OCI-LY1 (cell line): ENCODE measurements around the gene CNTN2.

Experiments used
- H2AFZ ChIP-seq: fragments of 200-600 bp; sonication (generic), shearing (Covaris generic); 2 replicates; pipeline ENCODE4 v1.6.0; 2014; ENCODE audit warnings: antibody characterized with exemption, mild to moderate bottlenecking, low read length
- H3F3A ChIP-seq: fragments of 200-600 bp; sonication (generic), shearing (Covaris generic); 2 replicates; pipeline ENCODE4 v1.6.0; 2014; ENCODE audit warnings: mild to moderate bottlenecking, antibody characterized with exemption, low read length, moderate library complexity; ENCODE audit not compliant: insufficient read depth
- H3K27ac ChIP-seq: fragments of 200-600 bp; sonication (generic); 2 replicates; pipeline ENCODE4 v1.5.1; 2014; ENCODE audit warnings: low read length, mixed run types, mild to moderate bottlenecking, low read depth; ENCODE audit not compliant: poor library complexity, severe bottlenecking
- H3K27me3 ChIP-seq: fragments of 200-600 bp; sonication (generic); 2 replicates; pipeline ENCODE4 v1.6.0; 2014; ENCODE audit warnings: antibody characterized with exemption, mild to moderate bottlenecking, low read length, moderate library complexity; ENCODE audit not compliant: insufficient read depth
- H3K36me3 ChIP-seq: fragments of 200-600 bp; sonication (generic); 2 replicates; pipeline ENCODE4 v1.6.1; 2014; ENCODE audit warnings: mild to moderate bottlenecking, antibody characterized with exemption, low read length, moderate library complexity, mixed read lengths; ENCODE audit not compliant: insufficient read depth
- H3K4me1 ChIP-seq: fragments of 200-600 bp; sonication (generic); 2 replicates; pipeline ENCODE4 v1.5.1; 2014; ENCODE audit warnings: mild to moderate bottlenecking, low read length, moderate library complexity; ENCODE audit not compliant: insufficient read depth, severe bottlenecking
- H3K4me2 ChIP-seq: fragments of 200-600 bp; sonication (generic), shearing (Covaris generic); 2 replicates; pipeline ENCODE4 v1.6.1; 2014; ENCODE audit warnings: low read length
- H3K4me3 ChIP-seq: fragments of 200-600 bp; sonication (generic); 2 replicates; pipeline ENCODE4 v1.5.1; 2014; ENCODE audit warnings: low read length, low read depth, mild to moderate bottlenecking, mixed read lengths; ENCODE audit not compliant: poor library complexity, severe bottlenecking
- H3K79me2 ChIP-seq: fragments of 200-600 bp; shearing (Covaris generic); 2 replicates; pipeline ENCODE4 v1.6.1; 2016; ENCODE audit warnings: mixed run types, low read length, mixed read lengths; ENCODE audit not compliant: insufficient read depth
- H3K9ac ChIP-seq: fragments of 200-600 bp; sonication (generic), shearing (Covaris generic); 2 replicates; pipeline ENCODE4 v1.6.1; 2014; ENCODE audit warnings: mild to moderate bottlenecking, low read length, mixed read lengths
- H3K9me2 ChIP-seq: fragments of 200-600 bp; sonication (generic), shearing (Covaris generic); 2 replicates; pipeline ENCODE4 v1.6.1; 2014; ENCODE audit warnings: low read depth, mild to moderate bottlenecking, low read length, mixed read lengths
- H3K9me3 ChIP-seq: fragments of 200-600 bp; shearing (Covaris generic); 2 replicates; pipeline ENCODE4 v1.6.1; 2014; ENCODE audit warnings: low read length, mixed read lengths
- H4K20me1 ChIP-seq: fragments of 200-600 bp; sonication (generic), shearing (Covaris generic); 2 replicates; pipeline ENCODE4 v1.6.0; 2016; ENCODE audit warnings: mild to moderate bottlenecking, low read length; ENCODE audit not compliant: insufficient read depth
- CTCF ChIP-seq: fragments of 200-600 bp; sonication (generic), shearing (Covaris generic); IDR thresholded peaks from 2 replicates; pipeline ENCODE4 v1.5.1; 2017; ENCODE audit warnings: mild to moderate bottlenecking, antibody characterized with exemption, low read length, moderate library complexity, mixed read lengths
- EZH2 ChIP-seq: fragments of 200-600 bp; sonication (generic), shearing (Covaris generic); IDR thresholded peaks from 2 replicates; pipeline ENCODE4 v1.8.0; 2017; ENCODE audit warnings: borderline replicate concordance, mixed run types, mild to moderate bottlenecking, antibody characterized with exemption, low read length, moderate library complexity, mixed read lengths

Gene CNTN2

GRCh38 chr1:205077934-205078311 is 34.9 kb downstream of the CNTN2 start:
- Histone ChIP-seq H3K4me2 (no peak overlapping the region), H3K9ac (no peak overlapping the region), H3K9me3 (no peaks in the 10 kb centered on the region), H3K4me3 (no peak overlapping the region), H4K20me1 (no peaks in the 10 kb centered on the region), H2AFZ (no peak overlapping the region), H3K4me1 (no peaks in the 10 kb centered on the region), H3K27ac (no peak overlapping the region), H3F3A (no peaks in the 10 kb centered on the region), H3K9me2 (no peaks in the 10 kb centered on the region), H3K79me2 (no peaks in the 10 kb centered on the region), H3K36me3 (0 out of 2 replicates have a peak, but pooled peaks cover 3% of the 10 kb centered on the region), H3K27me3 (no peaks in the 10 kb centered on the region)
- TF ChIP-seq CTCF, result no peak
- no peak for TF ChIP-seq EZH2

GRCh38 chr1:205082431-205082830 is 39.4 kb downstream of the CNTN2 start:
- H3F3A ChIP-seq, result no peaks in the 10 kb centered on the region; the same call in 1 of the 2 replicates
- no peaks in the 10 kb centered on the region for H3K27me3 ChIP-seq
- H3K9ac ChIP-seq, result no peak overlapping the region
- no peak overlapping the region for H2AFZ ChIP-seq
- no peaks in the 10 kb centered on the region for H3K9me3 ChIP-seq
- H3K27ac ChIP-seq, result no peak overlapping the region
- no peak overlapping the region for H3K4me3 ChIP-seq
- H3K4me1 ChIP-seq, result no peaks in the 10 kb centered on the region
- H3K9me2 ChIP-seq, result no peaks in the 10 kb centered on the region
- H3K4me2 ChIP-seq, result no peak overlapping the region
- no peaks in the 10 kb centered on the region for H4K20me1 ChIP-seq
- H3K79me2 ChIP-seq, result no peaks in the 10 kb centered on the region
- TF ChIP-seq EZH2 (no peak), CTCF (no peak)
- peaks cover 31% of the 10 kb centered on the region for H3K36me3 ChIP-seq

- Histone ChIP-seq H4K20me1 (no peaks in the 10 kb centered on the region), H2AFZ (no peak within 1 kb of the TSS), H3K4me1 (no peaks in the 10 kb centered on the region), H3K79me2 (no peaks in the 10 kb centered on the region), H3K4me3 (no peak within 1 kb of the TSS), H3K27ac (no peak within 1 kb of the TSS), H3K27me3 (no peaks in the 10 kb centered on the region), H3K9me3 (no peaks in the 10 kb centered on the region), H3K4me2 (no peak within 1 kb of the TSS), H3K9ac (no peak within 1 kb of the TSS), H3K36me3 (peaks cover 50% of the 10 kb centered on the region), H3F3A (no peaks in the 10 kb centered on the region; the same call in 1 of the 2 replicates), H3K9me2 (no peaks in the 10 kb centered on the region)
- TF ChIP-seq EZH2, result no peak
- no peak for TF ChIP-seq CTCF
Observed at GRCh38 chr1:205084360-205084759, 41.3 kb downstream of the CNTN2 start, which contains the start of gene TMEM81. TMEM81 (minus strand) TSS chr1:205084460; CDS start chr1:205084320, 140 bp downstream.
